GM12891 (cell line): ENCODE data around the gene TPCN2.

Experiments used
- PAX5 ChIP-seq: IDR thresholded peaks from 2 replicates; pipeline ENCODE4 v1.6.1; 2011; ENCODE audit warnings: low read length, moderate library complexity, mild to moderate bottlenecking; ENCODE audit not compliant: insufficient read depth, severe bottlenecking
- POLR2AphosphoS5 ChIP-seq: IDR thresholded peaks from 2 replicates; pipeline ENCODE4 v1.6.1; 2011; ENCODE audit warnings: low read depth, low read length, control low read depth
- TAF1 ChIP-seq: IDR thresholded peaks from 2 replicates; pipeline ENCODE4 v1.6.1; 2011; ENCODE audit warnings: low read depth, low read length, control low read depth

GRCh38 chr11:69010964-69011623 lies 37.6 kb upstream of the TPCN2 start:
- TF ChIP-seq POLR2AphosphoS5 (no peak), TAF1 (no peak), PAX5 (no peak)
